Sigmoid colon (tissue), 4 donors: Measurements from ENCODE around the gene CEACAM19.

Experiments used
- CTCF ChIP-seq, 4 experiments: fragments of 450-650 bp in 3 of 4; fragments of 200-600 bp in 1 of 4; IDR thresholded peaks; one replicate each; pipeline ENCODE4 v1.5.1; 2016 to 2019; ENCODE audit warnings: antibody characterized with exemption in 4 of 4, mild to moderate bottlenecking in 3 of 4, moderate library complexity in 2 of 4
- POLR2A ChIP-seq, 2 donors: fragments of 450-650 bp; IDR thresholded peaks; one replicate each; pipeline ENCODE4 v1.6.1; 2016; ENCODE audit warnings: antibody characterized with exemption in 2 of 2, mild to moderate bottlenecking in 2 of 2, moderate library complexity in 2 of 2
- POLR2AphosphoS5 ChIP-seq, 4 donors: sonication (generic); formaldehyde crosslinking; IDR thresholded peaks; one replicate each; pipeline ENCODE4 v1.6.1; 2017; ENCODE audit warnings: antibody characterized with exemption in 4 of 4

GRCh38 chr19:44646049-44646416 is 25.2 kb upstream of the CEACAM19 start:
- no peak for TF ChIP-seq CTCF (IDR thresholded peaks at IDR 0.05)
- no peak for TF ChIP-seq POLR2AphosphoS5 (IDR thresholded peaks at IDR 0.05)
- TF ChIP-seq POLR2A (IDR thresholded peaks at IDR 0.05) = no peak
